ENCODE measurements around the gene GC. TPM values are rescaled to one million over a fixed set of nuclear protein-coding genes. Genes with fewer than 3 reads are reported as not detected.
"Not testable (repeated sequence)": the region's sequence is repeated elsewhere in the genome, so short reads cannot be mapped to it uniquely, and the experiment has no call there.

The GC gene
- total RNA-seq, 2 donors from 2014 or later: not detected

GRCh38 chr4:71774136-71774535 is 9.7 kb downstream of the GC start:
- DNase-seq (ENCODE audit: low spot score in 2 of 2) (no peak), ATAC-seq (no peak)
- Mint-ChIP-seq H3K27ac (no peak overlapping the region), H3K9me3 (peaks cover 0 to under 1% of the 10 kb centered on the region in 2 donors), H3K36me3 (no peaks in the 10 kb centered on the region)

- no peak for ATAC-seq
- H3K27ac Mint-ChIP-seq: no peak overlapping the region
- DNase-seq (ENCODE audit: low spot score in 2 of 2): no peak
- H3K9me3 Mint-ChIP-seq: no peaks in the 10 kb centered on the region
- H3K36me3 Mint-ChIP-seq: no peaks in the 10 kb centered on the region
These were observed 10.9 kb downstream of the GC start for GRCh38 chr4:71773004-71773403.

- ATAC-seq: no peak
- H3K27ac Mint-ChIP-seq: no peak overlapping the region
These were observed 11.3 kb downstream of the GC start for GRCh38 chr4:71772592-71772991.

GRCh38 chr4:71771613-71772012 is 12.3 kb downstream of the GC start:
- DNase-seq (ENCODE audit: low spot score in 2 of 2) (no peak), ATAC-seq (no peak)
- H3K9me3 Mint-ChIP-seq: no peaks in the 10 kb centered on the region

More at GRCh38 chr4:71772592-71772991, 11.3 kb downstream of the GC start:
- no peak for DNase-seq (ENCODE audit: low spot score in 2 of 2)
- Mint-ChIP-seq H3K9me3 (no peaks in the 10 kb centered on the region), H3K36me3 (no peaks in the 10 kb centered on the region)

GRCh38 chr4:71769434-71769833 is 14.4 kb downstream of the GC start:
- no peaks in the 10 kb centered on the region for H3K9me3 Mint-ChIP-seq
- DNase-seq (ENCODE audit: low spot score in 2 of 2) (no peak), ATAC-seq (no peak)
- H3K36me3 Mint-ChIP-seq: no peaks in the 10 kb centered on the region
- H3K27ac Mint-ChIP-seq: no peak overlapping the region

More at GRCh38 chr4:71771613-71772012, 12.3 kb downstream of the GC start:
- Mint-ChIP-seq H3K36me3 (no peaks in the 10 kb centered on the region), H3K27ac (no peak overlapping the region)

GRCh38 chr4:71768123-71768522 is 15.8 kb downstream of the GC start:
- DNase-seq (ENCODE audit: low spot score in 2 of 2) (no peak), ATAC-seq (no peak)
- Mint-ChIP-seq H3K36me3 (no peaks in the 10 kb centered on the region), H3K9me3 (no peaks in the 10 kb centered on the region), H3K27ac (no peak overlapping the region)

GRCh38 chr4:71765821-71766383 is 18.0 kb downstream of the GC start:
- ATAC-seq (no peak), DNase-seq (ENCODE audit: low spot score in 2 of 2) (no peak)
- Mint-ChIP-seq H3K27ac (no peak overlapping the region), H3K36me3 (no peaks in the 10 kb centered on the region), H3K9me3 (peaks cover 0 to 10% of the 10 kb centered on the region in 2 donors)

- H3K36me3 Mint-ChIP-seq: no peaks in the 10 kb centered on the region
- peaks cover 0 to 10% of the 10 kb centered on the region in 2 donors for H3K9me3 Mint-ChIP-seq
- no peak overlapping the region for H3K27ac Mint-ChIP-seq
- ATAC-seq (no peak), DNase-seq (ENCODE audit: low spot score in 2 of 2) (no peak)
These were observed 18.5 kb downstream of the GC start for GRCh38 chr4:71765350-71765749.

- Mint-ChIP-seq H3K36me3 (no peaks in the 10 kb centered on the region), H3K27ac (no peak overlapping the region), H3K9me3 (no peaks in the 10 kb centered on the region)
- DNase-seq (ENCODE audit: low spot score in 2 of 2) (no peak), ATAC-seq (no peak)
These were observed 31.4 kb downstream of the GC start for GRCh38 chr4:71752383-71753042.

GRCh38 chr4:71749008-71749594 is 34.8 kb downstream of the GC start:
- Mint-ChIP-seq H3K9me3 (no peaks in the 10 kb centered on the region), H3K36me3 (no peaks in the 10 kb centered on the region)
- no peak for ATAC-seq

GRCh38 chr4:71746379-71746778 is 37.5 kb downstream of the GC start:
- Mint-ChIP-seq H3K36me3 (no peaks in the 10 kb centered on the region), H3K9me3 (no peaks in the 10 kb centered on the region), H3K27ac (no peak overlapping the region)
- DNase-seq (ENCODE audit: low spot score in 2 of 2): no peak
- ATAC-seq: no peak

More at GRCh38 chr4:71749008-71749594, 34.8 kb downstream of the GC start:
- no peak overlapping the region for H3K27ac Mint-ChIP-seq
- no peak for DNase-seq (ENCODE audit: low spot score in 2 of 2)

- peaks cover 7 to 16% of the 10 kb centered on the region in 2 donors for H3K9me3 Mint-ChIP-seq
- ATAC-seq; H3K27ac Mint-ChIP-seq; DNase-seq (ENCODE audit: low spot score in 2 of 2); H3K36me3 Mint-ChIP-seq: not testable (repeated sequence)
These were observed 45.1 kb downstream of the GC start for GRCh38 chr4:71738782-71739181.

GRCh38 chr4:71732706-71733105 is 51.2 kb downstream of the GC start:
- no peak overlapping the region for H3K27ac Mint-ChIP-seq
- no peak for DNase-seq (ENCODE audit: low spot score in 2 of 2)
- no peak for ATAC-seq
- peaks cover 0 to 7% of the 10 kb centered on the region in 2 donors for H3K36me3 Mint-ChIP-seq
- peaks cover 7 to 8% of the 10 kb centered on the region in 2 donors for H3K9me3 Mint-ChIP-seq

- H3K36me3 Mint-ChIP-seq: peaks cover 0 to under 1% of the 10 kb centered on the region in 2 donors
- H3K9me3 Mint-ChIP-seq: peaks cover under 1 to 1% of the 10 kb centered on the region in 2 donors
- H3K27ac Mint-ChIP-seq: no peak overlapping the region
- no peak for ATAC-seq
- DNase-seq (ENCODE audit: low spot score in 2 of 2): no peak
These were observed 51.8 kb downstream of the GC start for GRCh38 chr4:71732066-71732465.

GRCh38 chr4:71729856-71730255 is 54.0 kb downstream of the GC start:
- DNase-seq (ENCODE audit: low spot score in 2 of 2): no peak

GRCh38 chr4:71713611-71714203 is 70.2 kb downstream of the GC start:
- no peak for DNase-seq (ENCODE audit: low spot score in 2 of 2)
- ATAC-seq: no peak
- Mint-ChIP-seq H3K36me3 (no peaks in the 10 kb centered on the region), H3K27ac (no peak overlapping the region), H3K9me3 (no peaks in the 10 kb centered on the region)

More at GRCh38 chr4:71729856-71730255, 54.0 kb downstream of the GC start:
- ATAC-seq: no peak
- H3K9me3 Mint-ChIP-seq: peaks cover 0 to 3% of the 10 kb centered on the region in 2 donors
- no peaks in the 10 kb centered on the region for H3K36me3 Mint-ChIP-seq
- no peak overlapping the region for H3K27ac Mint-ChIP-seq

GRCh38 chr4:71711985-71712348 is 71.9 kb downstream of the GC start:
- ATAC-seq: no peak
- H3K9me3 Mint-ChIP-seq: no peaks in the 10 kb centered on the region
- H3K27ac Mint-ChIP-seq: no peak overlapping the region
- no peak for DNase-seq (ENCODE audit: low spot score in 2 of 2)
- no peaks in the 10 kb centered on the region for H3K36me3 Mint-ChIP-seq

Data from activated naive CD4-positive, alpha-beta T cell treated with anti-CD3 and anti-CD28 coated beads, Interleukin-2, amount 50 U/mL, for 72 hours (primary cell).